ENCODE measurements around the gene CXCL10. TPM values are rescaled to one million over a fixed set of nuclear protein-coding genes. Genes with fewer than 3 reads are reported as not detected.

CXCL10 gene
- total RNA-seq, 2 experiments from 2014 or later = not detected

GRCh38 chr4:75973766-75974165 is 49.5 kb downstream of the CXCL10 start:
- no peaks in the 10 kb centered on the region for H3K9me3 Mint-ChIP-seq
- H3K27me3 ChIP-seq (ENCODE audit: control insufficient read depth in 1 of 2, insufficient read depth in 2 of 2, low read length in 2 of 2) = no peaks in the 10 kb centered on the region
- intact Hi-C loops (cut with DNase I, micrococcal nuclease) = loop anchor here in 1 of 2 experiments (2.0 kb wide), 1 partner anchor 25 kb away; no protein-coding TSS in a partner anchor
- no peak overlapping the region for H3K27ac ChIP-seq (ENCODE audit: low read depth in 1 of 2, low read length in 2 of 2)
- no peak overlapping the region for H3K27ac Mint-ChIP-seq
- H3K4me1 Mint-ChIP-seq (ENCODE audit: low read depth) = no peaks in the 10 kb centered on the region
- H3K9me3 ChIP-seq (ENCODE audit: control insufficient read depth in 1 of 2, insufficient read depth in 1 of 2, low read length in 2 of 2) = no peaks in the 10 kb centered on the region
- TF ChIP-seq, protein P1, sequence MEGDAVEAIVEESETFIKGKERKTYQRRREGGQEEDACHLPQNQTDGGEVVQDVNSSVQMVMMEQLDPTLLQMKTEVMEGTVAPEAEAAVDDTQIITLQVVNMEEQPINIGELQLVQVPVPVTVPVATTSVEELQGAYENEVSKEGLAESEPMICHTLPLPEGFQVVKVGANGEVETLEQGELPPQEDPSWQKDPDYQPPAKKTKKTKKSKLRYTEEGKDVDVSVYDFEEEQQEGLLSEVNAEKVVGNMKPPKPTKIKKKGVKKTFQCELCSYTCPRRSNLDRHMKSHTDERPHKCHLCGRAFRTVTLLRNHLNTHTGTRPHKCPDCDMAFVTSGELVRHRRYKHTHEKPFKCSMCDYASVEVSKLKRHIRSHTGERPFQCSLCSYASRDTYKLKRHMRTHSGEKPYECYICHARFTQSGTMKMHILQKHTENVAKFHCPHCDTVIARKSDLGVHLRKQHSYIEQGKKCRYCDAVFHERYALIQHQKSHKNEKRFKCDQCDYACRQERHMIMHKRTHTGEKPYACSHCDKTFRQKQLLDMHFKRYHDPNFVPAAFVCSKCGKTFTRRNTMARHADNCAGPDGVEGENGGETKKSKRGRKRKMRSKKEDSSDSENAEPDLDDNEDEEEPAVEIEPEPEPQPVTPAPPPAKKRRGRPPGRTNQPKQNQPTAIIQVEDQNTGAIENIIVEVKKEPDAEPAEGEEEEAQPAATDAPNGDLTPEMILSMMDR (IDR thresholded peaks at IDR 0.05) = no peak
- no peaks in the 10 kb centered on the region for H3K4me1 ChIP-seq (ENCODE audit: insufficient read depth, low read length)
- no peak overlapping the region for H3K4me3 Mint-ChIP-seq
- peaks cover 92% of the 10 kb centered on the region for H3K36me3 ChIP-seq (ENCODE audit: insufficient read depth, low read length)
- ATAC-seq (ENCODE audit: poor library complexity) (no peak), DNase-seq (no peak)
- H3K36me3 Mint-ChIP-seq (ENCODE audit: low read depth) = peaks cover 90% of the 10 kb centered on the region
- POLR2A ChIA-PET = no interaction called here
- CTCF ChIA-PET = no interaction called here
- no peak overlapping the region for H3K4me3 ChIP-seq (ENCODE audit: low read length)
- H3K27me3 Mint-ChIP-seq = no peaks in the 10 kb centered on the region

Other genes with a start within 250 kb of the CXCL10 start
- under 1 TPM; 0.49 to 0.56 TPM for gene PPEF2, start 121.0 kb downstream of the CXCL10 start, total RNA-seq
- 10 to 100 TPM; 32.6 to 33.3 TPM for gene NAAA, start 82.5 kb downstream of the CXCL10 start, total RNA-seq
- 10 to 100 TPM; 21.2 to 21.9 TPM for gene SDAD1, start 32.6 kb downstream of the CXCL10 start, total RNA-seq
- gene CXCL9, start 16.0 kb downstream of the CXCL10 start, total RNA-seq = not detected
- not detected for gene CXCL11, start 12.6 kb upstream of the CXCL10 start, total RNA-seq
- not detected for gene ART3, start 51.2 kb upstream of the CXCL10 start, total RNA-seq
- 100 to 1,000 TPM in 1 of 2 experiments, 10 to 100 TPM in 1; 94.1 to 108 TPM for gene NUP54, start 124.9 kb upstream of the CXCL10 start, total RNA-seq
- gene SCARB2, start 190.3 kb upstream of the CXCL10 start, total RNA-seq = 10 to 100 TPM; 34.4 to 36.0 TPM
- gene FAM47E, start 228.2 kb upstream of the CXCL10 start, total RNA-seq = under 1 TPM; 0.34 to 0.74 TPM